A549 (cell line): ENCODE measurements around the gene ZNF511.

Experiments used
- CEBPB ChIP-seq, 2 experiments: fragments of >200 bp in 1 of 2; sonication (Bioruptor Twin) in 1 of 2; formaldehyde crosslinking in 1 of 2; IDR thresholded peaks; 2 replicates each; pipeline ENCODE4 v1.6.1; 2012 to 2016
- CHD2 ChIP-seq: fragments of 150-350 bp; IDR thresholded peaks from 2 replicates; pipeline ENCODE4 v1.6.1; 2014; ENCODE audit warnings: low read length; ENCODE audit not compliant: partially characterized antibody
- CHD4 ChIP-seq: fragments of 200-600 bp; sonication (generic); IDR thresholded peaks from 2 replicates; pipeline ENCODE4 v1.6.1; 2016; ENCODE audit warnings: antibody characterized with exemption, mild to moderate bottlenecking, borderline replicate concordance
- EP300 ChIP-seq, 2 experiments: fragments of >200 bp; sonication (Bioruptor Twin); formaldehyde crosslinking; IDR thresholded peaks; 2 replicates in 1 of 2; 3 replicates in 1 of 2; pipeline ENCODE4 v1.6.1; 2016 to 2017
- JUN ChIP-seq, 2 experiments: fragments of >200 bp; sonication (Bioruptor Twin); formaldehyde crosslinking; IDR thresholded peaks; 2 replicates in 1 of 2; 3 replicates in 1 of 2; pipeline ENCODE4 v1.6.1; 2016 to 2017
- MAFK ChIP-seq: fragments of 450-650 bp; IDR thresholded peaks from 2 replicates; pipeline ENCODE4 v1.6.1; 2014; ENCODE audit not compliant: partially characterized antibody
- MYC ChIP-seq: IDR thresholded peaks from 2 replicates; pipeline ENCODE4 v1.6.1; 2012; ENCODE audit warnings: mild to moderate bottlenecking, inconsistent platforms, low read length, improper control_type of control experiment, borderline replicate concordance
- POLR2A ChIP-seq: IDR thresholded peaks from 2 replicates; pipeline ENCODE4 v1.6.1; 2012; ENCODE audit warnings: mild to moderate bottlenecking, low read length
- POLR2AphosphoS2 ChIP-seq: conservative IDR thresholded peaks from 2 replicates; pipeline ENCODE4 v1.6.1; 2012; ENCODE audit warnings: low read length, improper control_type of control experiment, inconsistent platforms
- RAD21 ChIP-seq, 2 experiments: fragments of >200 bp in 1 of 2; sonication (Bioruptor Twin) in 1 of 2; formaldehyde crosslinking in 1 of 2; IDR thresholded peaks in 1 of 2; conservative IDR thresholded peaks in 1 of 2; 2 replicates in 1 of 2; 3 replicates in 1 of 2; pipeline ENCODE4 v1.6.1; 2012 to 2018; ENCODE audit warnings: inconsistent platforms in 1 of 2
- TF ChIP-seq, protein P1 (sequence below): IDR thresholded peaks from 2 replicates; pipeline ENCODE4 v1.6.1; 2012
- TF ChIP-seq, protein P2 (sequence below): fragments of >200 bp; sonication (Bioruptor Twin); formaldehyde crosslinking; IDR thresholded peaks from 3 replicates; pipeline ENCODE4 v1.5.1; 2016
- TF ChIP-seq, protein P3 (sequence below): fragments of 200-600 bp; sonication (generic); IDR thresholded peaks from 2 replicates; pipeline ENCODE4 v1.6.1; 2016; ENCODE audit warnings: antibody characterized with exemption, mild to moderate bottlenecking, moderate library complexity
- TF ChIP-seq, protein P4 (sequence below): fragments of 450-650 bp; IDR thresholded peaks from 2 replicates; pipeline ENCODE4 v1.6.1; 2014; ENCODE audit warnings: antibody characterized with exemption

DNA sequence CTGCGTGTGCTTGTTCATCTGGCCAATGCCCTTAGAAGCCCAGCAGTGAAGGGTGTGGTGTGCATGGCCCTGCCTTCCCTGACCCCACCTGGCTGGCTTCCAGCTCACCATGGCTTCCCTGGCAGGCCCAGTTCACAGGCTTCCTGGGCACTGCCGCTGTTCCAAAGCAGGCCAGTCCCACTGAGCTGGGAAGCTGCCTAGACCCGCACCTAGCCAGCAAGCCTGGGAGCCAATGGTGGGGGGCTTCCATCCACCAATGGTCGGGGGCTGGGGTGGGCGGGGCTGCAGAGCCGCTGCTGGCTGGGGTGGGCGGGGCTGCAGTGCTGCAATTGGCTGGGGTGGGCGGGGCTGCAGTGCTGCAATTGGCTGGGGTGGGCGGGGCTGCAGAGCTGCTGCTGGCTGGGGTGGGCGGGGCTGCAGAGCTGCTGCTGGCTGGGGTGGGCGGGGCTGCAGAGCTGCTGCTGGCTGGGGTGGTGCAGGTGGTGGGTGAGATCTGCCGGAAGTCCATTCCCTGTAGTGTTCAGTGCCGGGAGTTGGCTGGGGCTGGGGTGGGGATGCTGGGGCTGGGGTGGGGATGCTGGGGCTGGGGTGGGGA lies 15.6 kb downstream of the ZNF511 start:
- no peak for TF ChIP-seq EP300 (IDR thresholded peaks at IDR 0.05)
- TF ChIP-seq, protein P1, sequence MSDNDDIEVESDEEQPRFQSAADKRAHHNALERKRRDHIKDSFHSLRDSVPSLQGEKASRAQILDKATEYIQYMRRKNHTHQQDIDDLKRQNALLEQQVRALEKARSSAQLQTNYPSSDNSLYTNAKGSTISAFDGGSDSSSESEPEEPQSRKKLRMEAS: no peak
- no peak for TF ChIP-seq CHD4
- TF ChIP-seq POLR2A: no peak
- TF ChIP-seq, protein P2, sequence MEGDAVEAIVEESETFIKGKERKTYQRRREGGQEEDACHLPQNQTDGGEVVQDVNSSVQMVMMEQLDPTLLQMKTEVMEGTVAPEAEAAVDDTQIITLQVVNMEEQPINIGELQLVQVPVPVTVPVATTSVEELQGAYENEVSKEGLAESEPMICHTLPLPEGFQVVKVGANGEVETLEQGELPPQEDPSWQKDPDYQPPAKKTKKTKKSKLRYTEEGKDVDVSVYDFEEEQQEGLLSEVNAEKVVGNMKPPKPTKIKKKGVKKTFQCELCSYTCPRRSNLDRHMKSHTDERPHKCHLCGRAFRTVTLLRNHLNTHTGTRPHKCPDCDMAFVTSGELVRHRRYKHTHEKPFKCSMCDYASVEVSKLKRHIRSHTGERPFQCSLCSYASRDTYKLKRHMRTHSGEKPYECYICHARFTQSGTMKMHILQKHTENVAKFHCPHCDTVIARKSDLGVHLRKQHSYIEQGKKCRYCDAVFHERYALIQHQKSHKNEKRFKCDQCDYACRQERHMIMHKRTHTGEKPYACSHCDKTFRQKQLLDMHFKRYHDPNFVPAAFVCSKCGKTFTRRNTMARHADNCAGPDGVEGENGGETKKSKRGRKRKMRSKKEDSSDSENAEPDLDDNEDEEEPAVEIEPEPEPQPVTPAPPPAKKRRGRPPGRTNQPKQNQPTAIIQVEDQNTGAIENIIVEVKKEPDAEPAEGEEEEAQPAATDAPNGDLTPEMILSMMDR: no peak
- TF ChIP-seq, protein P3, sequence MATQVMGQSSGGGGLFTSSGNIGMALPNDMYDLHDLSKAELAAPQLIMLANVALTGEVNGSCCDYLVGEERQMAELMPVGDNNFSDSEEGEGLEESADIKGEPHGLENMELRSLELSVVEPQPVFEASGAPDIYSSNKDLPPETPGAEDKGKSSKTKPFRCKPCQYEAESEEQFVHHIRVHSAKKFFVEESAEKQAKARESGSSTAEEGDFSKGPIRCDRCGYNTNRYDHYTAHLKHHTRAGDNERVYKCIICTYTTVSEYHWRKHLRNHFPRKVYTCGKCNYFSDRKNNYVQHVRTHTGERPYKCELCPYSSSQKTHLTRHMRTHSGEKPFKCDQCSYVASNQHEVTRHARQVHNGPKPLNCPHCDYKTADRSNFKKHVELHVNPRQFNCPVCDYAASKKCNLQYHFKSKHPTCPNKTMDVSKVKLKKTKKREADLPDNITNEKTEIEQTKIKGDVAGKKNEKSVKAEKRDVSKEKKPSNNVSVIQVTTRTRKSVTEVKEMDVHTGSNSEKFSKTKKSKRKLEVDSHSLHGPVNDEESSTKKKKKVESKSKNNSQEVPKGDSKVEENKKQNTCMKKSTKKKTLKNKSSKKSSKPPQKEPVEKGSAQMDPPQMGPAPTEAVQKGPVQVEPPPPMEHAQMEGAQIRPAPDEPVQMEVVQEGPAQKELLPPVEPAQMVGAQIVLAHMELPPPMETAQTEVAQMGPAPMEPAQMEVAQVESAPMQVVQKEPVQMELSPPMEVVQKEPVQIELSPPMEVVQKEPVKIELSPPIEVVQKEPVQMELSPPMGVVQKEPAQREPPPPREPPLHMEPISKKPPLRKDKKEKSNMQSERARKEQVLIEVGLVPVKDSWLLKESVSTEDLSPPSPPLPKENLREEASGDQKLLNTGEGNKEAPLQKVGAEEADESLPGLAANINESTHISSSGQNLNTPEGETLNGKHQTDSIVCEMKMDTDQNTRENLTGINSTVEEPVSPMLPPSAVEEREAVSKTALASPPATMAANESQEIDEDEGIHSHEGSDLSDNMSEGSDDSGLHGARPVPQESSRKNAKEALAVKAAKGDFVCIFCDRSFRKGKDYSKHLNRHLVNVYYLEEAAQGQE: no peak
- no peak for TF ChIP-seq CEBPB (IDR thresholded peaks at IDR 0.05)
- TF ChIP-seq CHD2: no peak
- TF ChIP-seq, protein P4, sequence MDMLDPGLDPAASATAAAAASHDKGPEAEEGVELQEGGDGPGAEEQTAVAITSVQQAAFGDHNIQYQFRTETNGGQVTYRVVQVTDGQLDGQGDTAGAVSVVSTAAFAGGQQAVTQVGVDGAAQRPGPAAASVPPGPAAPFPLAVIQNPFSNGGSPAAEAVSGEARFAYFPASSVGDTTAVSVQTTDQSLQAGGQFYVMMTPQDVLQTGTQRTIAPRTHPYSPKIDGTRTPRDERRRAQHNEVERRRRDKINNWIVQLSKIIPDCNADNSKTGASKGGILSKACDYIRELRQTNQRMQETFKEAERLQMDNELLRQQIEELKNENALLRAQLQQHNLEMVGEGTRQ: no peak
- no peak for TF ChIP-seq JUN (IDR thresholded peaks at IDR 0.05)
- no peak for TF ChIP-seq MAFK
- no peak for TF ChIP-seq POLR2AphosphoS2
- no peak for TF ChIP-seq MYC
- TF ChIP-seq RAD21 (conservative IDR thresholded peaks at IDR 0.05 in 1 of 2, IDR thresholded peaks at IDR 0.05 in 1 of 2): no peak
